Parathyroid adenoma (tissue), 2 donors: ENCODE results near the gene PYHIN1.

ENCODE experiments used
- H2AFZ ChIP-seq: fragments of 300-600 bp; sonication (generic); one replicate; pipeline ENCODE4 v1.7.0; 2017; ENCODE audit warnings: antibody characterized with exemption, mild to moderate bottlenecking
- H3K27ac ChIP-seq: fragments of 300-600 bp; sonication (generic); one replicate; pipeline ENCODE4 v1.7.0; 2017
- H3K27me3 ChIP-seq: fragments of 300-600 bp; sonication (generic); one replicate; pipeline ENCODE4 v1.7.0; 2017; ENCODE audit warnings: low read length; ENCODE audit not compliant: control insufficient read depth, insufficient read depth
- H3K36me3 ChIP-seq: fragments of 300-600 bp; sonication (generic); one replicate; pipeline ENCODE4 v1.7.0; 2017; ENCODE audit warnings: low read length; ENCODE audit not compliant: control insufficient read depth, insufficient read depth
- H3K4me1 ChIP-seq: fragments of 300-600 bp; sonication (generic); one replicate; pipeline ENCODE4 v1.7.0; 2017; ENCODE audit warnings: control low read depth
- H3K4me2 ChIP-seq: fragments of 300-600 bp; sonication (generic); one replicate; pipeline ENCODE4 v1.7.0; 2017; ENCODE audit warnings: low read length
- H3K4me3 ChIP-seq: fragments of 300-600 bp; sonication (generic); one replicate; pipeline ENCODE4 v1.7.0; 2017; ENCODE audit warnings: low read depth, low read length
- H3K79me2 ChIP-seq: fragments of 300-600 bp; sonication (generic); one replicate; pipeline ENCODE4 v1.7.0; 2017; ENCODE audit warnings: control low read depth
- H3K9ac ChIP-seq: fragments of 300-600 bp; sonication (generic); one replicate; pipeline ENCODE4 v1.7.0; 2017; ENCODE audit warnings: mild to moderate bottlenecking
- H3K9me3 ChIP-seq: fragments of 300-600 bp; sonication (generic); one replicate; pipeline ENCODE4 v1.7.0; 2017; ENCODE audit warnings: low read length; ENCODE audit not compliant: control insufficient read depth
- CTCF ChIP-seq: fragments of 300-600 bp; sonication (generic); IDR thresholded peaks from one replicate; pipeline ENCODE4 v1.7.0; 2017; ENCODE audit warnings: antibody characterized with exemption, mild to moderate bottlenecking
- donor health status: primary hyperparathyroidism.

The PYHIN1 gene

GRCh38 chr1:159011751-159012150 is 80.4 kb downstream of the PYHIN1 start:
- no peak overlapping the region for H2AFZ ChIP-seq
- H3K27me3 ChIP-seq = no peaks in the 10 kb centered on the region
- H3K4me3 ChIP-seq = peak overlapping the region; percentile 40
- H3K9ac ChIP-seq = no peak overlapping the region
- no peak overlapping the region for H3K27ac ChIP-seq
- H3K36me3 ChIP-seq = no peaks in the 10 kb centered on the region
- no peak overlapping the region for H3K4me2 ChIP-seq
- H3K9me3 ChIP-seq = no peaks in the 10 kb centered on the region
- H3K79me2 ChIP-seq = no peaks in the 10 kb centered on the region
- H3K4me1 ChIP-seq = no peaks in the 10 kb centered on the region
- no peak for TF ChIP-seq CTCF

- Histone ChIP-seq H3K79me2 (no peaks in the 10 kb centered on the region), H3K4me3 (peak overlapping the region; percentile 40), H3K27me3 (no peaks in the 10 kb centered on the region), H3K36me3 (no peaks in the 10 kb centered on the region), H2AFZ (no peak overlapping the region), H3K9me3 (no peaks in the 10 kb centered on the region), H3K9ac (no peak overlapping the region), H3K4me1 (no peaks in the 10 kb centered on the region), H3K27ac (peak overlapping the region; percentile 11), H3K4me2 (peak overlapping the region; percentile 11)
- TF ChIP-seq CTCF = no peak
These were observed 81.1 kb downstream of the PYHIN1 start for GRCh38 chr1:159012495-159012894.

GRCh38 chr1:159014003-159014571 is 82.7 kb downstream of the PYHIN1 start:
- no peak overlapping the region for H3K4me3 ChIP-seq
- no peaks in the 10 kb centered on the region for H3K36me3 ChIP-seq
- no peak overlapping the region for H3K27ac ChIP-seq
- no peak overlapping the region for H3K9ac ChIP-seq
- H3K27me3 ChIP-seq = no peaks in the 10 kb centered on the region
- no peak for TF ChIP-seq CTCF
- H3K9me3 ChIP-seq = no peaks in the 10 kb centered on the region
- no peak overlapping the region for H3K4me2 ChIP-seq
- H3K79me2 ChIP-seq = no peaks in the 10 kb centered on the region
- H3K4me1 ChIP-seq = no peaks in the 10 kb centered on the region
- no peak overlapping the region for H2AFZ ChIP-seq

- Histone ChIP-seq H3K4me3 (no peak overlapping the region), H3K9me3 (no peaks in the 10 kb centered on the region), H3K79me2 (no peaks in the 10 kb centered on the region), H3K4me1 (no peaks in the 10 kb centered on the region), H2AFZ (no peak overlapping the region), H3K27me3 (no peaks in the 10 kb centered on the region), H3K27ac (no peak overlapping the region), H3K4me2 (no peak overlapping the region), H3K36me3 (no peaks in the 10 kb centered on the region), H3K9ac (no peak overlapping the region)
- TF ChIP-seq CTCF = no peak
These were observed 83.5 kb downstream of the PYHIN1 start for GRCh38 chr1:159014851-159015250.

GRCh38 chr1:159015440-159015909 is 84.1 kb downstream of the PYHIN1 start:
- H3K9ac ChIP-seq = no peak overlapping the region
- no peaks in the 10 kb centered on the region for H3K9me3 ChIP-seq
- H3K36me3 ChIP-seq = no peaks in the 10 kb centered on the region
- H2AFZ ChIP-seq = no peak overlapping the region
- no peaks in the 10 kb centered on the region for H3K79me2 ChIP-seq
- H3K27ac ChIP-seq = no peak overlapping the region
- no peak for TF ChIP-seq CTCF
- H3K4me1 ChIP-seq = no peaks in the 10 kb centered on the region
- no peak overlapping the region for H3K4me2 ChIP-seq
- H3K27me3 ChIP-seq = no peaks in the 10 kb centered on the region
- H3K4me3 ChIP-seq = no peak overlapping the region
